H9 (cell line): ENCODE measurements around the gene ROCK2. TPM values are rescaled to one million over a fixed set of nuclear protein-coding genes. Genes with fewer than 3 reads are reported as not detected.
A peak's percentile ranks its signal among the peaks of the same experiment; 100 is the strongest.

Experiments used
- DNase-seq: peaks from one replicate; pipeline ENCODE4 v3.0.0-alpha.2; 2017
- H2AFZ ChIP-seq: one replicate; pipeline ENCODE4 v1.6.1; 2013; ENCODE audit warnings: mild to moderate bottlenecking, low read length, control low read depth, moderate library complexity
- H2AK5ac ChIP-seq: 2 replicates; pipeline ENCODE4 v1.6.1; 2013; ENCODE audit warnings: low read length, control low read depth, mixed read lengths; ENCODE audit not compliant: insufficient read length
- H2BK120ac ChIP-seq: one replicate; pipeline ENCODE4 v1.6.1; 2013; ENCODE audit warnings: low read depth, mild to moderate bottlenecking, low read length, control low read depth, inconsistent platforms; ENCODE audit not compliant: poor library complexity, severe bottlenecking
- H2BK12ac ChIP-seq: 2 replicates; pipeline ENCODE4 v1.6.1; 2013; ENCODE audit warnings: low read length, control low read depth, mixed read lengths, low read depth; ENCODE audit not compliant: insufficient read length
- H2BK15ac ChIP-seq: 2 replicates; pipeline ENCODE4 v1.6.1; 2013; ENCODE audit warnings: low read depth, low read length, control low read depth
- H2BK20ac ChIP-seq: one replicate; pipeline ENCODE4 v1.6.1; 2013; ENCODE audit warnings: low read depth, mild to moderate bottlenecking, low read length, control low read depth, inconsistent platforms; ENCODE audit not compliant: poor library complexity, severe bottlenecking
- H2BK5ac ChIP-seq: 2 replicates; pipeline ENCODE4 v1.6.1; 2013; ENCODE audit warnings: low read length, control low read depth, mixed read lengths; ENCODE audit not compliant: insufficient read length
- H3K14ac ChIP-seq: 2 replicates; pipeline ENCODE4 v1.6.1; 2013; ENCODE audit warnings: low read length, control low read depth; ENCODE audit not compliant: insufficient read depth
- H3K18ac ChIP-seq: 2 replicates; pipeline ENCODE4 v1.6.1; 2013; ENCODE audit warnings: low read depth, mild to moderate bottlenecking, mixed read lengths, low read length, control low read depth; ENCODE audit not compliant: insufficient read length
- H3K23ac ChIP-seq: 2 replicates; pipeline ENCODE4 v1.6.1; 2013; ENCODE audit warnings: low read length, control low read depth, mixed read lengths, low read depth; ENCODE audit not compliant: insufficient read length
- H3K23me2 ChIP-seq: 2 replicates; pipeline ENCODE4 v1.6.1; 2013; ENCODE audit warnings: low read depth, mild to moderate bottlenecking, mixed read lengths, low read length, control low read depth; ENCODE audit not compliant: insufficient read length, poor library complexity, severe bottlenecking
- H3K27ac ChIP-seq: 2 replicates; pipeline ENCODE4 v1.5.1; 2013; ENCODE audit warnings: low read length, control low read depth, mixed read lengths, low read depth; ENCODE audit not compliant: insufficient read length
- H3K27me3 ChIP-seq: 2 replicates; pipeline ENCODE4 v1.6.1; 2013; ENCODE audit warnings: low read length, control low read depth, inconsistent platforms; ENCODE audit not compliant: insufficient read depth
- H3K4ac ChIP-seq: 2 replicates; pipeline ENCODE4 v1.6.1; 2013; ENCODE audit warnings: low read depth, mild to moderate bottlenecking, control low read depth, inconsistent platforms, low read length, moderate library complexity
- H3K4me1 ChIP-seq: 2 replicates; pipeline ENCODE4 v1.6.1; 2013; ENCODE audit warnings: low read length, control low read depth, inconsistent platforms; ENCODE audit not compliant: insufficient read depth
- H3K4me2 ChIP-seq: 2 replicates; pipeline ENCODE4 v1.6.1; 2013; ENCODE audit warnings: low read length, control low read depth, mixed read lengths; ENCODE audit not compliant: insufficient read length, insufficient read depth
- H3K56ac ChIP-seq: 2 replicates; pipeline ENCODE4 v1.6.1; 2013; ENCODE audit warnings: low read depth, mild to moderate bottlenecking, mixed read lengths, low read length, control low read depth; ENCODE audit not compliant: insufficient read length
- H3K79me1 ChIP-seq: 2 replicates; pipeline ENCODE4 v1.6.1; 2013; ENCODE audit warnings: low read depth, mild to moderate bottlenecking, moderate library complexity, low read length, control low read depth, inconsistent platforms; ENCODE audit not compliant: insufficient read depth, poor library complexity, severe bottlenecking
- H3K79me2 ChIP-seq: 2 replicates; pipeline ENCODE4 v1.6.1; 2013; ENCODE audit warnings: low read length, control low read depth, inconsistent platforms; ENCODE audit not compliant: insufficient read depth
- H3K9ac ChIP-seq: 2 replicates; pipeline ENCODE4 v1.6.1; 2013; ENCODE audit warnings: low read length, control low read depth, mixed read lengths; ENCODE audit not compliant: insufficient read length; ENCODE audit errors: extremely low read depth
- H3K9me3 ChIP-seq: one replicate; pipeline ENCODE4 v1.6.1; 2013; ENCODE audit warnings: low read depth, low read length, inconsistent platforms; ENCODE audit not compliant: control insufficient read depth
- H3T11ph ChIP-seq: one replicate; pipeline ENCODE4 v1.6.1; 2013; ENCODE audit warnings: mild to moderate bottlenecking, low read length, control low read depth, inconsistent platforms
- H4K20me1 ChIP-seq: one replicate; pipeline ENCODE4 v1.6.1; 2013; ENCODE audit not compliant: control insufficient read depth, insufficient read length, insufficient read depth
- H4K5ac ChIP-seq: 2 replicates; pipeline ENCODE4 v1.6.1; 2013; ENCODE audit warnings: low read depth, mild to moderate bottlenecking, mixed read lengths, low read length, control low read depth; ENCODE audit not compliant: insufficient read length
- H4K8ac ChIP-seq: replicated peaks from 2 replicates; pipeline ENCODE4 v1.6.1; 2013; ENCODE audit warnings: low read length, control low read depth, mixed read lengths, low read depth; ENCODE audit not compliant: insufficient read length
- H4K91ac ChIP-seq: 2 replicates; pipeline ENCODE4 v1.6.1; 2013; ENCODE audit warnings: low read depth, mild to moderate bottlenecking, moderate library complexity, mixed read lengths, low read length, control low read depth; ENCODE audit not compliant: insufficient read length
- H3K27ac Mint-ChIP-seq, 3 experiments: 2 replicates in 2 of 3; 3 replicates in 1 of 3; pipeline ENCODE4 v1.8.0; 2020 to 2021; ENCODE audit warnings: mixed read lengths in 3 of 3, mild to moderate bottlenecking in 1 of 3, moderate library complexity in 1 of 3
- H3K27me3 Mint-ChIP-seq: 2 replicates; pipeline ENCODE4 v1.8.0; 2021; ENCODE audit warnings: low read depth, mild to moderate bottlenecking, moderate library complexity, mixed read lengths
- H3K36me3 Mint-ChIP-seq, 3 experiments: 2 replicates in 2 of 3; 3 replicates in 1 of 3; pipeline ENCODE4 v1.8.0; 2020 to 2021; ENCODE audit warnings: low read depth in 3 of 3, mixed read lengths in 3 of 3; ENCODE audit not compliant: insufficient read depth in 1 of 3
- H3K4me1 Mint-ChIP-seq, 2 experiments: 2 replicates each; pipeline ENCODE4 v1.8.0; 2020; ENCODE audit warnings: mixed read lengths in 2 of 2
- H3K4me3 Mint-ChIP-seq, 2 experiments: 2 replicates in 1 of 2; 3 replicates in 1 of 2; pipeline ENCODE4 v1.8.0; 2020 to 2021; ENCODE audit warnings: mild to moderate bottlenecking in 2 of 2, mixed read lengths in 2 of 2, moderate library complexity in 1 of 2
- H3K9me3 Mint-ChIP-seq, 2 experiments: 2 replicates in 1 of 2; 3 replicates in 1 of 2; pipeline ENCODE4 v1.8.0; 2020; ENCODE audit warnings: mild to moderate bottlenecking in 2 of 2, mixed read lengths in 2 of 2, moderate library complexity in 1 of 2
- CTCF ChIP-seq: fragments of 200-600 bp; sonication (generic); conservative IDR thresholded peaks from 3 replicates; pipeline ENCODE4 v1.8.0; 2021; ENCODE audit warnings: antibody characterized with exemption, mild to moderate bottlenecking
- WGBS: extraction: QIAGEN DNeasy Blood & Tissue Kit; methylation state at CpG from one replicate; pipeline ENCODE4 v1.1.7; 2013; ENCODE audit warnings: missing lambda C conversion rate, low lambda C conversion rate, mixed read lengths; ENCODE audit not compliant: insufficient read length; ENCODE audit errors: extremely low coverage; 5-methylcytosine and 5-hydroxymethylcytosine counted together
- total RNA-seq: library from RNA; stranded (reverse); gene quantifications from 2 replicates; pipeline ENCODE4 v1.2.1, GENCODE V29; 2021

Gene ROCK2
- total RNA-seq, 1 experiment from 2014 or later, result 33.2 TPM

GRCh38 chr2:11163439-11164317, 180.8 kb downstream of the ROCK2 start:
- Histone ChIP-seq H3K9ac (no peak overlapping the region), H4K20me1 (no peaks in the 10 kb centered on the region), H3K4me2 (no peak overlapping the region), H4K91ac (no peak overlapping the region), H2BK5ac (no peak overlapping the region), H3K27ac (no peak overlapping the region), H3K4ac (no peak overlapping the region), H2BK12ac (no peak overlapping the region), H3K9me3 (no peaks in the 10 kb centered on the region), H3K79me2 (no peaks in the 10 kb centered on the region), H4K5ac (no peak overlapping the region), H3K79me1 (no peaks in the 10 kb centered on the region), H2BK15ac (0 out of 2 replicates have a peak overlapping the region, but pooled peaks have one; percentile 52), H3K27me3 (no peaks in the 10 kb centered on the region), H2AFZ (no peak overlapping the region), H3K56ac (no peak overlapping the region), H3T11ph (no peak overlapping the region), H3K4me1 (no peaks in the 10 kb centered on the region), H2AK5ac (no peak overlapping the region), H3K14ac (no peak overlapping the region; the same call in 1 of the 2 replicates), H3K23ac (no peak overlapping the region), H3K18ac (no peak overlapping the region), H4K8ac (no peak overlapping the region), H3K23me2 (no peaks in the 10 kb centered on the region), H2BK120ac (no peak overlapping the region), H2BK20ac (no peak overlapping the region)
- Mint-ChIP-seq H3K27ac (peak overlapping the region in 1 of 3 experiments; percentile 63; a peak in 1 of 7 replicates), H3K4me3 (no peak overlapping the region), H3K4me1 (peaks cover 8 to 20% of the 10 kb centered on the region in 2 experiments), H3K27me3 (no peaks in the 10 kb centered on the region), H3K9me3 (no peaks in the 10 kb centered on the region), H3K36me3 (no peaks in the 10 kb centered on the region; a peak in 1 of 7 replicates)
- DNase-seq, result no peak
- no CpG with 5 or more reads among the region's 16 CpGs for WGBS
- no peak for TF ChIP-seq CTCF
